ENCODE data around the gene SPATA32. TPM values are rescaled to one million over a fixed set of nuclear protein-coding genes. Genes with fewer than 3 reads are reported as not detected.
A peak's percentile ranks its signal among the peaks of the same experiment; 100 is the strongest.

Gene SPATA32
- total RNA-seq, 2 donors from 2014 or later, result 1.4 to 1.7 TPM

GRCh38 chr17:45289301-45290268 lies 27.7 kb upstream of the SPATA32 start:
- H3K9me3 Mint-ChIP-seq, result no peaks in the 10 kb centered on the region
- peak overlapping the region; percentile 60 for H3K27ac Mint-ChIP-seq
- no peak for ATAC-seq (replicated peaks in 1 of 2)
- H3K36me3 Mint-ChIP-seq (ENCODE audit: insufficient read depth in 2 of 2), result peaks cover 9 to 19% of the 10 kb centered on the region in 2 donors
- H3K4me3 Mint-ChIP-seq, result no peak overlapping the region
- peaks cover 34% of the 10 kb centered on the region for H3K4me1 Mint-ChIP-seq (ENCODE audit: low read depth)
- DNase-seq, result no peak
- no peaks in the 10 kb centered on the region for H3K27me3 Mint-ChIP-seq (ENCODE audit: low read depth)

- no peaks in the 10 kb centered on the region for H3K27me3 Mint-ChIP-seq (ENCODE audit: low read depth)
- no peak overlapping the region for H3K27ac Mint-ChIP-seq
- no peak for ATAC-seq (replicated peaks in 1 of 2)
- peaks cover 14 to 23% of the 10 kb centered on the region in 2 donors for H3K36me3 Mint-ChIP-seq (ENCODE audit: insufficient read depth in 2 of 2)
- no peak overlapping the region for H3K4me3 Mint-ChIP-seq
- H3K9me3 Mint-ChIP-seq, result no peaks in the 10 kb centered on the region
- DNase-seq, result no peak
- H3K4me1 Mint-ChIP-seq (ENCODE audit: low read depth), result peaks cover 34% of the 10 kb centered on the region
Observed at GRCh38 chr17:45288825-45289224, 26.9 kb upstream of the SPATA32 start.

- DNase-seq (no peak), ATAC-seq (replicated peaks in 1 of 2) (no peak)
- Mint-ChIP-seq H3K4me3 (no peak overlapping the region), H3K27ac (no peak overlapping the region), H3K36me3 (ENCODE audit: insufficient read depth in 2 of 2) (peaks cover 17 to 27% of the 10 kb centered on the region in 2 donors), H3K27me3 (ENCODE audit: low read depth) (no peaks in the 10 kb centered on the region), H3K9me3 (no peaks in the 10 kb centered on the region), H3K4me1 (ENCODE audit: low read depth) (peaks cover 25% of the 10 kb centered on the region)
Observed at GRCh38 chr17:45287526-45288500, 25.9 kb upstream of the SPATA32 start.

- H3K4me1 Mint-ChIP-seq (ENCODE audit: low read depth), result peaks cover 13% of the 10 kb centered on the region
- no peaks in the 10 kb centered on the region for H3K27me3 Mint-ChIP-seq (ENCODE audit: low read depth)
- H3K4me3 Mint-ChIP-seq, result no peak overlapping the region
- H3K27ac Mint-ChIP-seq, result no peak overlapping the region
- no peaks in the 10 kb centered on the region for H3K9me3 Mint-ChIP-seq
- no peak for ATAC-seq (replicated peaks in 1 of 2)
- H3K36me3 Mint-ChIP-seq (ENCODE audit: insufficient read depth in 2 of 2), result peaks cover 20 to 35% of the 10 kb centered on the region in 2 donors
- DNase-seq, result no peak
Observed at GRCh38 chr17:45286286-45286685, 24.4 kb upstream of the SPATA32 start.

- H3K27ac Mint-ChIP-seq, result peak overlapping the region; percentile 67
- H3K9me3 Mint-ChIP-seq, result no peaks in the 10 kb centered on the region
- peaks cover 19% of the 10 kb centered on the region for H3K4me1 Mint-ChIP-seq (ENCODE audit: low read depth)
- H3K4me3 Mint-ChIP-seq, result no peak overlapping the region
- ATAC-seq (replicated peaks in 1 of 2) (peak; percentile 49 to 60), DNase-seq (peak; percentile 46 to 54)
- no peaks in the 10 kb centered on the region for H3K27me3 Mint-ChIP-seq (ENCODE audit: low read depth)
- H3K36me3 Mint-ChIP-seq (ENCODE audit: insufficient read depth in 2 of 2), result peaks cover 18 to 30% of the 10 kb centered on the region in 2 donors
Observed at GRCh38 chr17:45284176-45285140, 22.6 kb upstream of the SPATA32 start.

- H3K36me3 Mint-ChIP-seq (ENCODE audit: insufficient read depth in 2 of 2), result peaks cover 20 to 30% of the 10 kb centered on the region in 2 donors
Observed at GRCh38 chr17:45283711-45284110, 21.8 kb upstream of the SPATA32 start.

GRCh38 chr17:45282683-45283644 lies 21.1 kb upstream of the SPATA32 start:
- peaks cover 28% of the 10 kb centered on the region for H3K4me1 Mint-ChIP-seq (ENCODE audit: low read depth)
- ATAC-seq (replicated peaks in 1 of 2), result no peak
- H3K27me3 Mint-ChIP-seq (ENCODE audit: low read depth), result no peaks in the 10 kb centered on the region
- no peak for DNase-seq
- H3K9me3 Mint-ChIP-seq, result no peaks in the 10 kb centered on the region
- H3K36me3 Mint-ChIP-seq (ENCODE audit: insufficient read depth in 2 of 2), result peaks cover 20 to 30% of the 10 kb centered on the region in 2 donors
- no peak overlapping the region for H3K4me3 Mint-ChIP-seq
- H3K27ac Mint-ChIP-seq, result peak overlapping the region; percentile 67

More at GRCh38 chr17:45283711-45284110, 21.8 kb upstream of the SPATA32 start:
- peaks cover 21% of the 10 kb centered on the region for H3K4me1 Mint-ChIP-seq (ENCODE audit: low read depth)
- peak overlapping the region; percentile 67 for H3K27ac Mint-ChIP-seq
- no peak overlapping the region for H3K4me3 Mint-ChIP-seq
- DNase-seq (no peak), ATAC-seq (replicated peaks in 1 of 2) (peak in 1 of 2 donors; percentile 9)
- no peaks in the 10 kb centered on the region for H3K9me3 Mint-ChIP-seq
- no peaks in the 10 kb centered on the region for H3K27me3 Mint-ChIP-seq (ENCODE audit: low read depth)

- peaks cover 15 to 25% of the 10 kb centered on the region in 2 donors for H3K36me3 Mint-ChIP-seq (ENCODE audit: insufficient read depth in 2 of 2)
- ATAC-seq (replicated peaks in 1 of 2), result no peak
Observed at GRCh38 chr17:45279898-45280297, 18.0 kb upstream of the SPATA32 start.

GRCh38 chr17:45277992-45278391 lies 16.1 kb upstream of the SPATA32 start:
- ATAC-seq (replicated peaks in 1 of 2), result no peak
- H3K36me3 Mint-ChIP-seq (ENCODE audit: insufficient read depth in 2 of 2), result peaks cover 9 to 14% of the 10 kb centered on the region in 2 donors
- H3K27ac Mint-ChIP-seq, result peak overlapping the region; percentile 59
- peaks cover 30% of the 10 kb centered on the region for H3K4me1 Mint-ChIP-seq (ENCODE audit: low read depth)
- DNase-seq, result no peak
- H3K27me3 Mint-ChIP-seq (ENCODE audit: low read depth), result no peaks in the 10 kb centered on the region
- H3K9me3 Mint-ChIP-seq, result no peaks in the 10 kb centered on the region
- H3K4me3 Mint-ChIP-seq, result no peak overlapping the region

More at GRCh38 chr17:45279898-45280297, 18.0 kb upstream of the SPATA32 start:
- Mint-ChIP-seq H3K4me1 (ENCODE audit: low read depth) (peaks cover 33% of the 10 kb centered on the region), H3K27me3 (ENCODE audit: low read depth) (no peaks in the 10 kb centered on the region), H3K27ac (peak overlapping the region; percentile 76), H3K9me3 (no peaks in the 10 kb centered on the region), H3K4me3 (no peak overlapping the region)
- DNase-seq, result no peak

GRCh38 chr17:45277216-45277849 lies 15.4 kb upstream of the SPATA32 start:
- peaks cover 4 to 10% of the 10 kb centered on the region in 2 donors for H3K36me3 Mint-ChIP-seq (ENCODE audit: insufficient read depth in 2 of 2)
- peaks cover 32% of the 10 kb centered on the region for H3K4me1 Mint-ChIP-seq (ENCODE audit: low read depth)
- no peaks in the 10 kb centered on the region for H3K9me3 Mint-ChIP-seq
- no peak overlapping the region for H3K4me3 Mint-ChIP-seq
- peak overlapping the region; percentile 59 for H3K27ac Mint-ChIP-seq
- peak; percentile 83 to 87 for ATAC-seq (replicated peaks in 1 of 2)
- H3K27me3 Mint-ChIP-seq (ENCODE audit: low read depth), result no peaks in the 10 kb centered on the region
- DNase-seq, result peak; percentile 85 to 88

GRCh38 chr17:45276031-45276430 lies 14.1 kb upstream of the SPATA32 start:
- no peak overlapping the region for H3K4me3 Mint-ChIP-seq
- no peak for ATAC-seq (replicated peaks in 1 of 2)
- H3K4me1 Mint-ChIP-seq (ENCODE audit: low read depth), result peaks cover 32% of the 10 kb centered on the region
- H3K27me3 Mint-ChIP-seq (ENCODE audit: low read depth), result no peaks in the 10 kb centered on the region
- peaks cover 5 to 13% of the 10 kb centered on the region in 2 donors for H3K36me3 Mint-ChIP-seq (ENCODE audit: insufficient read depth in 2 of 2)
- DNase-seq, result no peak
- H3K27ac Mint-ChIP-seq, result no peak overlapping the region
- H3K9me3 Mint-ChIP-seq, result no peaks in the 10 kb centered on the region

All from activated T-cell treated with anti-CD3 and anti-CD28 coated beads, Interleukin-2, amount 50 U/mL, for 72 hours (primary cell).